Esophagus muscularis mucosa (tissue), 4 donors: Measurements from ENCODE around the gene TRIM14. TPM values are rescaled to one million over a fixed set of nuclear protein-coding genes. Genes with fewer than 3 reads are reported as not detected.
"Not testable (repeated sequence)": the region's sequence is repeated elsewhere in the genome, so short reads cannot be mapped to it uniquely, and the experiment has no call there.

Experiments
- DNase-seq: peaks from one replicate; pipeline ENCODE4 v3.0.0-alpha.2; 2017; ENCODE audit errors: extremely low spot score
- H3K27ac ChIP-seq, 4 donors: fragments of 200-600 bp; sonication (generic); replicated peaks in 1 of 4; 1 replicate in 3 of 4; 2 replicates in 1 of 4; pipeline ENCODE4 v1.5.1; 2016 to 2019; ENCODE audit warnings: mild to moderate bottlenecking in 1 of 4
- H3K27me3 ChIP-seq, 4 donors: fragments of 200-600 bp; sonication (generic); one replicate each; pipeline versions ENCODE4 v1.5.1 to v1.6.0; 2016 to 2019
- H3K36me3 ChIP-seq, 4 donors: fragments of 200-600 bp; sonication (generic); one replicate each; pipeline ENCODE4 v1.5.1; 2016 to 2019
- H3K4me1 ChIP-seq, 4 donors: fragments of 200-600 bp; sonication (generic); one replicate each; pipeline ENCODE4 v1.5.1; 2016 to 2019
- H3K4me3 ChIP-seq, 4 donors: fragments of 200-600 bp; sonication (generic); 1 replicate in 2 of 4; 2 replicates in 2 of 4; pipeline ENCODE4 v1.5.1; 2016 to 2019; ENCODE audit warnings: mild to moderate bottlenecking in 4 of 4, moderate library complexity in 1 of 4
- H3K9me3 ChIP-seq, 4 donors: fragments of 200-600 bp; sonication (generic); 1 replicate in 3 of 4; 2 replicates in 1 of 4; pipeline ENCODE4 v1.5.1; 2016 to 2019
- EP300 ChIP-seq: sonication (generic); formaldehyde crosslinking; IDR thresholded peaks from one replicate; pipeline ENCODE4 v1.6.1; 2017; ENCODE audit warnings: antibody characterized with exemption
- POLR2A ChIP-seq: fragments of 450-650 bp; IDR thresholded peaks from one replicate; pipeline ENCODE4 v1.6.1; 2017; ENCODE audit warnings: antibody characterized with exemption, moderate library complexity, mild to moderate bottlenecking, low read depth
- POLR2AphosphoS5 ChIP-seq, 2 donors: sonication (generic); formaldehyde crosslinking; IDR thresholded peaks; one replicate each; pipeline ENCODE4 v1.6.1; 2017; ENCODE audit warnings: antibody characterized with exemption in 2 of 2
- WGBS: methylation state at CpG from one replicate; pipeline ENCODE4 v1.1.5; 2018; 5-methylcytosine and 5-hydroxymethylcytosine counted together
- intact Hi-C: fragments of 100-400 bp; cut with DNase I; formaldehyde crosslinking; loops from one replicate; pipeline ENCODE4 v1.15.1; 2023
- total RNA-seq, 4 donors: library from RNA; depleted of rRNA; stranded (reverse); fragments of >200 nt; gene quantifications; one replicate each; pipeline versions ENCODE4 v1.1.0 to v1.2.1, GENCODE V29; 2016
- TF ChIP-seq, protein P1 (sequence below), 3 experiments: fragments of 200-600 bp in 2 of 3; fragments of 450-650 bp in 1 of 3; sonication (generic) in 2 of 3; IDR thresholded peaks; one replicate each; pipeline ENCODE4 v1.5.1; 2017 to 2019; ENCODE audit warnings: antibody characterized with exemption in 3 of 3, mild to moderate bottlenecking in 2 of 3, moderate library complexity in 1 of 3

Gene TRIM14
- total RNA-seq, 4 donors from 2014 or later: 6.1 to 14.9 (median 11.2) TPM

GRCh38 chr9:98094851-98095250, 24.2 kb downstream of the TRIM14 start:
- no peak overlapping the region for H3K4me3 ChIP-seq
- intact Hi-C loops: no loop called here
- H3K9me3 ChIP-seq: no peaks in the 10 kb centered on the region
- no peak overlapping the region for H3K27ac ChIP-seq
- H3K36me3 ChIP-seq: peaks cover 4 to 45% (median 8%) of the 10 kb centered on the region in 4 donors
- H3K27me3 ChIP-seq: peaks cover 0 to 11% (median 0%) of the 10 kb centered on the region in 4 donors
- no peak for DNase-seq
- no peaks in the 10 kb centered on the region for H3K4me1 ChIP-seq
- WGBS: 94% methylated on average over 15 of the region's 16 CpGs
- TF ChIP-seq POLR2AphosphoS5 (IDR thresholded peaks at IDR 0.05) (no peak), POLR2A (no peak), EP300 (no peak)
- TF ChIP-seq, protein P1, sequence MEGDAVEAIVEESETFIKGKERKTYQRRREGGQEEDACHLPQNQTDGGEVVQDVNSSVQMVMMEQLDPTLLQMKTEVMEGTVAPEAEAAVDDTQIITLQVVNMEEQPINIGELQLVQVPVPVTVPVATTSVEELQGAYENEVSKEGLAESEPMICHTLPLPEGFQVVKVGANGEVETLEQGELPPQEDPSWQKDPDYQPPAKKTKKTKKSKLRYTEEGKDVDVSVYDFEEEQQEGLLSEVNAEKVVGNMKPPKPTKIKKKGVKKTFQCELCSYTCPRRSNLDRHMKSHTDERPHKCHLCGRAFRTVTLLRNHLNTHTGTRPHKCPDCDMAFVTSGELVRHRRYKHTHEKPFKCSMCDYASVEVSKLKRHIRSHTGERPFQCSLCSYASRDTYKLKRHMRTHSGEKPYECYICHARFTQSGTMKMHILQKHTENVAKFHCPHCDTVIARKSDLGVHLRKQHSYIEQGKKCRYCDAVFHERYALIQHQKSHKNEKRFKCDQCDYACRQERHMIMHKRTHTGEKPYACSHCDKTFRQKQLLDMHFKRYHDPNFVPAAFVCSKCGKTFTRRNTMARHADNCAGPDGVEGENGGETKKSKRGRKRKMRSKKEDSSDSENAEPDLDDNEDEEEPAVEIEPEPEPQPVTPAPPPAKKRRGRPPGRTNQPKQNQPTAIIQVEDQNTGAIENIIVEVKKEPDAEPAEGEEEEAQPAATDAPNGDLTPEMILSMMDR (IDR thresholded peaks at IDR 0.05): no peak

DNA sequence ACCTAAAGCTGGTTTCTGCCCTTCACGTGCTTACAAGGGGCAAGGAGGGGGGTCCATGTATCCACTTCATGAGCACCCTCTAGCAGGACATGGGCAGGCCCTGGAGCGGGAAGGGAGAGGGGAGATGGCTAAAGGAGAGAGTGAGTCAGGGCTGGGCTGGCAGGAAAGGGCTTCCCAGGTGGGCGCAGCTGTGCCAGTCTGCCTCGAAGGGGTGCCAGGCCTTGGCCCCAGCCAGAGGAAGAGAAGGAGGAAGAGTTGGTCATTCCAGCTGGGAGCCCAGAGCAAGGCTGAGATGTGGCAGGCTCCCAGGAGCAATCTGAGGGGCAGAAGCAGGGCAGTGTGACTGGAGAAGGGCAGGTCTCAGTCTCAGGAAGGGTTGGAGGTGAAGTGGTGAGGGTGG, 24.7 kb downstream of the TRIM14 start:
- H3K4me1 ChIP-seq: no peaks in the 10 kb centered on the region
- intact Hi-C loops: no loop called here
- H3K4me3 ChIP-seq: no peak overlapping the region
- H3K27me3 ChIP-seq: peaks cover 0 to 11% (median 0%) of the 10 kb centered on the region in 4 donors
- WGBS: 91% methylated on average over 4 of the region's 4 CpGs
- H3K9me3 ChIP-seq: no peaks in the 10 kb centered on the region
- no peak for DNase-seq
- no peak overlapping the region for H3K27ac ChIP-seq
- TF ChIP-seq POLR2A (no peak), POLR2AphosphoS5 (IDR thresholded peaks at IDR 0.05) (no peak), EP300 (no peak)
- TF ChIP-seq, protein P1 (IDR thresholded peaks at IDR 0.05): no peak
- H3K36me3 ChIP-seq: peaks cover 4 to 41% (median 4%) of the 10 kb centered on the region in 4 donors

DNA sequence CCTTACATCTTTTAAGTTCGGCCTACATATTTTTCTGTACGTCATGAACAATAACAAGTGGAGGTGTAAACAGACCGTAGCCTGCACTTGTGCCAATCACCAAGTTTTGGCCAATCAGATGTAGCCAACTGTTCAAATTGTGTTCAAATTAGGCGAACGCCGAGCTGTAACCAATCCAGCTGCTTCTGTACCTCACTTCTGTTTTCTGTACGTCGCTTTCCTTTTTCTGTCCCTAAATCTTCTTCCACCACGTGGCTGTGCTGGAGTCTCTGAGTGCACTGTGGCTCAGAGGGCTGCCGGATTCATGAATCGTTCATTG, 26.4 kb downstream of the TRIM14 start:
- H3K4me3 ChIP-seq: no peak overlapping the region
- intact Hi-C loops: no loop called here
- H3K27me3 ChIP-seq: peaks cover 0 to 11% (median 0%) of the 10 kb centered on the region in 4 donors
- no peak overlapping the region for H3K27ac ChIP-seq
- no peaks in the 10 kb centered on the region for H3K9me3 ChIP-seq
- peaks cover 5 to 7% (median 6%) of the 10 kb centered on the region in 4 donors for H3K4me1 ChIP-seq
- DNase-seq: no peak
- 82% methylated on average over 11 of the region's 11 CpGs for WGBS
- H3K36me3 ChIP-seq: peaks cover 0 to 27% (median 0%) of the 10 kb centered on the region in 4 donors
- TF ChIP-seq POLR2AphosphoS5 (IDR thresholded peaks at IDR 0.05) (no peak), EP300 (no peak), POLR2A (no peak)
- TF ChIP-seq, protein P1 (IDR thresholded peaks at IDR 0.05): no peak

DNA sequence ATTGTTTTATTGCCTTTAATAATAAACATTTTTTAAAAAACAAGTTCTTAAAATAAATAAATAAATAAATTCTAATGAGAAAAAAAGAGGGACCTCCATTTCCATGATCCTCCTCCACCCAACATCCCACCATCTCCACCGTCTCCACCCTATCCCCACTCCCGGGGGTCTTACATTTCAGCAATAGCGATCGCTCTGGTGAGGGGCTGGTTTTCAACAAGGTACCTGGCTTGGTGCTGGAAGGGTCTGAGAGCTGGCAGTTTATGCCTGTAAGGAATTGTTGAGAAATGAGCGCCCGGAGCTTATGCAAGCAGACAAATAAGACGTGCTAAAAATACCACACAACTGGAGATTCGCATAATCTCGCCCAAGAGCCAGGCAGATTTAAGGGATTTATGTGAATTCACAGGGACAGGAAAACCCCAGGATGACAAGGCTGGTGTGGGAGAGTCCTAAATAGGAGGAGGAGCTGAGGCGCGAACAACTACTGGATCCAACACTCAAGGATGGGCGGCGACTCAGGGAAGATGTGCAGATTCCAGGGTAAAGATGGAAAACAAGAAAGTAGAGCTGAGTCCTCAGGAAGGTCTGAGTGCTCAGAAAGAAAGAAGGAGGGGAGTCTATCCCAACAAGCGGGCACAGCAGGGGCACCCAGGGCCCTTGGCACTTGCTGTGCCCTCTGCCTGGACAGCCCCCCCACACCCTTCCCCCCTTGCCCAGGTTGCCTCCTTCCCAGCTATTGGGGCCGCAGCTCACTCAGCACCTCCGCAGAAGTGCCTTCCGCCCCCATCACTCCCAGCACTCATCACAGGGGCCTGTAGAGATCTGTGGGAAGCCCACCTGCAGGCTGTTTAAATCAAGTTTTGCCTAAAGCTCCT, 27.0 kb downstream of the TRIM14 start:
- intact Hi-C loops: no loop called here

DNA sequence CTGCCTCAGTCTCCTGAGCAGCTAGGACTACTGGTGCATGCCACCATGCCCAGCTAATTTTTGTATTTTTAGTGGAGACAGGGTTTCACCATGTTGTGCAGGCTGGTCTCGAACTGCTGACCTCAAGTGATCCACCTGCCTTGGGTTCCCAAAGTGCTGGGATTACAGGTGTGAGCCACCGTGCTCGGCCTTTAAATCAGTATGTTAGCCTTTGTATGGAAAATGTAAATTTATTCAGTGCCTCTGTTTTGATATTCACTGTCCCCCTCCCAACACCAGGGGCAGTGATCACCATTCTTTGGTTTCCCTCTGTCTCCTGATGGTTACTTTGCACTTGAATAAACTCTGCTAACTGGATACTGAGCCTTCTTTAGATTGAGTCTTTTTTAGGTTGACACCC, 28.3 kb downstream of the TRIM14 start:
- Histone ChIP-seq H3K36me3 (peaks cover 0 to 19% (median 0%) of the 10 kb centered on the region in 4 donors), H3K4me1 (peaks cover 7 to 12% (median 9%) of the 10 kb centered on the region in 4 donors)
- H3K9me3 ChIP-seq, DNase-seq, H3K4me3 ChIP-seq, H3K27me3 ChIP-seq, intact Hi-C loops, H3K27ac ChIP-seq: not testable (repeated sequence)
- 80% methylated on average over 3 of the region's 3 CpGs for WGBS

More for the DNA sequence above, 27.0 kb downstream of the TRIM14 start:
- H3K9me3 ChIP-seq: no peaks in the 10 kb centered on the region
- WGBS: 64% methylated on average over 17 of the region's 17 CpGs
- TF ChIP-seq, protein P1 (IDR thresholded peaks at IDR 0.05): no peak
- TF ChIP-seq EP300 (no peak), POLR2AphosphoS5 (IDR thresholded peaks at IDR 0.05) (no peak), POLR2A (no peak)
- peaks cover 0 to 11% (median 0%) of the 10 kb centered on the region in 4 donors for H3K27me3 ChIP-seq
- DNase-seq: no peak
- no peak overlapping the region for H3K27ac ChIP-seq
- peaks cover 0 to 27% (median 0%) of the 10 kb centered on the region in 4 donors for H3K36me3 ChIP-seq
- peaks cover 7 to 12% (median 9%) of the 10 kb centered on the region in 4 donors for H3K4me1 ChIP-seq
- H3K4me3 ChIP-seq: no peak overlapping the region
